OCI-LY7 (cell line): ENCODE measurements around the gene FAM170A. TPM values are rescaled to one million over a fixed set of nuclear protein-coding genes. Genes with fewer than 3 reads are reported as not detected.

ENCODE experiments used
- Bru-seq: library from RNA; stranded (reverse); fragments of 400-500 nt; gene quantifications from one replicate; lab custom pipeline; 2021; lab: Mats Ljungman, UMichigan
- BruChase-seq, 2 experiments: library from RNA; stranded (reverse); fragments of 400-500 nt; gene quantifications; one replicate each; lab custom pipeline; 2021; lab: Mats Ljungman, UMichigan
- BruUV-seq: library from RNA; stranded (reverse); fragments of 400-500 nt; replicated peaks from 2 replicates; lab custom pipeline; 2021; lab: Mats Ljungman, UMichigan
- CTCF ChIA-PET: fragments of 300-600 bp; sonication (Branson Sonifier 250); formaldehyde crosslinking; loops from one replicate; lab custom pipeline; 2022; ENCODE audit warnings: antibody characterized with exemption; ENCODE audit not compliant: unreplicated experiment; lab: Charles Lee
- POLR2A ChIA-PET: fragments of 300-600 bp; sonication (Branson Sonifier 250); formaldehyde crosslinking; loops from one replicate; lab custom pipeline; 2022; ENCODE audit warnings: antibody characterized with exemption; lab: Charles Lee
- DNase-seq: peaks from one replicate; pipeline ENCODE4 v3.0.0-alpha.2; 2015; ENCODE audit warnings: low spot score
- H2AFZ ChIP-seq: fragments of 200-600 bp; sonication (generic), shearing (Covaris generic); 2 replicates; pipeline ENCODE4 v1.6.1; 2014; ENCODE audit warnings: mild to moderate bottlenecking, antibody characterized with exemption, low read length, moderate library complexity
- H3K27ac ChIP-seq: fragments of 200-600 bp; sonication (generic); 2 replicates; pipeline ENCODE4 v1.5.1; 2014; ENCODE audit warnings: mixed run types, low read depth, mild to moderate bottlenecking, moderate library complexity, low read length, inconsistent platforms; ENCODE audit not compliant: poor library complexity, severe bottlenecking
- H3K36me3 ChIP-seq: fragments of 200-600 bp; sonication (generic); 2 replicates; pipeline ENCODE4 v1.6.1; 2014; ENCODE audit warnings: mild to moderate bottlenecking, antibody characterized with exemption, low read length, moderate library complexity, mixed read lengths; ENCODE audit not compliant: insufficient read depth
- H3K4me1 ChIP-seq: fragments of 200-600 bp; sonication (generic); 2 replicates; pipeline ENCODE4 v1.5.1; 2014; ENCODE audit warnings: mild to moderate bottlenecking, low read length; ENCODE audit not compliant: insufficient read depth, poor library complexity, severe bottlenecking
- H3K4me2 ChIP-seq: fragments of 200-600 bp; sonication (generic); 2 replicates; pipeline ENCODE4 v1.6.1; 2014; ENCODE audit warnings: mild to moderate bottlenecking, low read length
- H3K4me3 ChIP-seq: fragments of 200-600 bp; sonication (generic); 2 replicates; pipeline ENCODE4 v1.5.1; 2014; ENCODE audit warnings: mild to moderate bottlenecking, low read depth, low read length; ENCODE audit not compliant: poor library complexity, severe bottlenecking
- H3K79me2 ChIP-seq: fragments of 200-600 bp; sonication (generic); 2 replicates; pipeline ENCODE4 v1.6.1; 2016; ENCODE audit warnings: low read depth, mild to moderate bottlenecking, low read length, moderate library complexity, mixed read lengths; ENCODE audit not compliant: insufficient read depth
- H3K9me2 ChIP-seq: fragments of 200-600 bp; sonication (generic); 2 replicates; pipeline ENCODE4 v1.6.1; 2016; ENCODE audit warnings: mild to moderate bottlenecking, low read length, mixed read lengths; ENCODE audit not compliant: insufficient read depth
- H3K9me3 ChIP-seq: fragments of 200-600 bp; sonication (generic); 2 replicates; pipeline ENCODE4 v1.6.1; 2014; ENCODE audit warnings: mild to moderate bottlenecking, mixed run types, low read length, mixed read lengths
- H4K20me1 ChIP-seq: fragments of 200-600 bp; sonication (generic); 2 replicates; pipeline ENCODE4 v1.6.1; 2014; ENCODE audit warnings: mild to moderate bottlenecking, antibody characterized with exemption, low read length, moderate library complexity, mixed read lengths; ENCODE audit not compliant: insufficient read depth
- CTCF ChIP-seq: fragments of 200-600 bp; sonication (generic); conservative IDR thresholded peaks from 2 replicates; pipeline ENCODE4 v1.5.1; 2014; ENCODE audit warnings: mild to moderate bottlenecking, antibody characterized with exemption, low read length, moderate library complexity, mixed read lengths
- EZH2phosphoT487 ChIP-seq: fragments of 200-600 bp; sonication (generic); IDR thresholded peaks from 2 replicates; pipeline ENCODE4 v1.6.1; 2018; ENCODE audit warnings: low read depth, borderline replicate concordance, mild to moderate bottlenecking, mixed run types, antibody characterized with exemption, low read length, moderate library complexity, mixed read lengths
- intact Hi-C: fragments of 100-400 bp; cut with micrococcal nuclease; formaldehyde crosslinking; loops from one replicate; pipeline ENCODE4 v1.10.0; 2022; ENCODE audit not compliant: unreplicated experiment
- long read RNA-seq: library from polyadenylated mRNA; stranded (forward); transcript quantifications from one replicate; pipeline ENCODE4 v2.0.0, GENCODE V29; 2022
- total RNA-seq, 2 experiments: library from RNA; depleted of rRNA in 1 of 2; stranded (reverse); fragments of >200 nt in 1 of 2; shearing (Covaris generic) in 1 of 2; gene quantifications; 2 replicates each; pipeline ENCODE4 v1.2.3, GENCODE V29; 2014 to 2022

The FAM170A gene
- total RNA-seq (2014; rRNA removed; shearing (Covaris generic)) (not detected in 2 replicates), total RNA-seq (2022) (not detected in 2 replicates), Bru-seq, nascent RNA (not detected), BruChase-seq, experiment 1, labeled RNA remaining after a 6-hour chase (percentile 12 among the genes with signal in this experiment), BruChase-seq, experiment 2, labeled RNA remaining after a 2-hour chase (percentile 7 among the genes with signal in this experiment)
- long read RNA-seq, result 0 reads

GRCh38 chr5:119629339-119629738, at the start of gene FAM170A:
FAM170A (plus strand) TSS chr5:119629558; CDS start chr5:119629769, 211 bp downstream.
- no TSS peak for BruUV-seq
- no peak within 1 kb of the TSS for H2AFZ ChIP-seq

GRCh38 chr5:119582987-119583386, 46.4 kb upstream of the FAM170A start:
- Histone ChIP-seq H3K79me2 (no peaks in the 10 kb centered on the region), H3K4me1 (no peaks in the 10 kb centered on the region)
- CTCF ChIA-PET, result no interaction called here

More at GRCh38 chr5:119629339-119629738, at the start of gene FAM170A:
- ChIA-PET POLR2A (interaction anchor here (1.0 kb wide), 1 partner anchor 8 kb away, joined by 7 read pairs; no protein-coding TSS in a partner anchor), CTCF (no interaction called here)
- no peak within 1 kb of the TSS for H3K27ac ChIP-seq
- no peaks in the 10 kb centered on the region for H3K36me3 ChIP-seq
- intact Hi-C loops, result no loop called here
- H3K4me1 ChIP-seq, result no peaks in the 10 kb centered on the region
- H3K4me2 ChIP-seq, result no peak within 1 kb of the TSS
- no peak for DNase-seq
- H4K20me1 ChIP-seq, result no peaks in the 10 kb centered on the region
- no peaks in the 10 kb centered on the region for H3K9me2 ChIP-seq
- no peaks in the 10 kb centered on the region for H3K9me3 ChIP-seq
- H3K79me2 ChIP-seq, result no peaks in the 10 kb centered on the region
- no peak for TF ChIP-seq CTCF
- no peak for TF ChIP-seq EZH2phosphoT487
- no peak within 1 kb of the TSS for H3K4me3 ChIP-seq

More at GRCh38 chr5:119582987-119583386, 46.4 kb upstream of the FAM170A start:
- POLR2A ChIA-PET, result interaction anchor here (1.7 kb wide), 1 partner anchor 16 kb away, joined by 3 read pairs; no protein-coding TSS in a partner anchor
- H4K20me1 ChIP-seq, result no peaks in the 10 kb centered on the region
- TF ChIP-seq CTCF (0 out of 2 replicates have a peak, but pooled peaks have one; percentile 25), EZH2phosphoT487 (no peak)
- intact Hi-C loops, result no loop called here
- no peak overlapping the region for H3K4me3 ChIP-seq
- no peaks in the 10 kb centered on the region for H3K9me2 ChIP-seq
- no peak for DNase-seq
- BruUV-seq, result no TSS peak
- H3K36me3 ChIP-seq, result no peaks in the 10 kb centered on the region
- no peaks in the 10 kb centered on the region for H3K9me3 ChIP-seq
- no peak overlapping the region for H3K4me2 ChIP-seq
- no peak overlapping the region for H3K27ac ChIP-seq
- no peak overlapping the region for H2AFZ ChIP-seq
